Effector CD8-positive, alpha-beta T cell (primary cell): ENCODE results near the gene ARPC1A.
A peak's percentile ranks its signal among the peaks of the same experiment; 100 is the strongest.
"Not testable (repeated sequence)": the region's sequence is repeated elsewhere in the genome, so short reads cannot be mapped to it uniquely, and the experiment has no call there.

Experiments used
- DNase-seq: peaks from one replicate; lab custom pipeline; 2025; lab: John Stamatoyannopoulos, UW
- total RNA-seq, 4 experiments: gene quantifications; one replicate each; lab custom pipeline; 2026; lab: John Stamatoyannopoulos, UW

The ARPC1A gene
- 3.5 to 5.4 (median 4.7) reads per million in 4 experiments for total RNA-seq

GRCh38 chr7:99325592-99326407 is at the start of gene ARPC1A:
Gene ARPC1A (plus strand): TSS chr7:99325898. CDS start chr7:99333354, 7,456 bp downstream.
- peak; percentile 87 for DNase-seq

GRCh38 chr7:99278180-99278579 is 47.5 kb upstream of the ARPC1A start:
- no peak for DNase-seq

- DNase-seq = not testable (repeated sequence)
Measured at GRCh38 chr7:99284165-99284564, 41.5 kb upstream of the ARPC1A start.

- DNase-seq = no peak
Measured at GRCh38 chr7:99287779-99288534, 37.7 kb upstream of the ARPC1A start.

GRCh38 chr7:99289185-99289584 is 36.5 kb upstream of the ARPC1A start:
- no peak for DNase-seq

- DNase-seq = not testable (repeated sequence)
Measured at GRCh38 chr7:99290148-99290547, 35.5 kb upstream of the ARPC1A start.

- DNase-seq = no peak
Measured at GRCh38 chr7:99290980-99291607, 34.6 kb upstream of the ARPC1A start.

GRCh38 chr7:99292127-99292526 is 33.6 kb upstream of the ARPC1A start:
- DNase-seq = no peak

GRCh38 chr7:99293167-99293566 is 32.5 kb upstream of the ARPC1A start:
- DNase-seq = no peak

GRCh38 chr7:99293650-99294049 is 32.0 kb upstream of the ARPC1A start:
- no peak for DNase-seq

- DNase-seq = no peak
Measured at GRCh38 chr7:99296471-99296870, 29.2 kb upstream of the ARPC1A start.

GRCh38 chr7:99301496-99301895 is 24.2 kb upstream of the ARPC1A start:
- no peak for DNase-seq

GRCh38 chr7:99305473-99306260 is 20.0 kb upstream of the ARPC1A start:
- DNase-seq = no peak

- DNase-seq = no peak
Measured at GRCh38 chr7:99308461-99309074, 17.1 kb upstream of the ARPC1A start.

GRCh38 chr7:99309111-99309510 is 16.6 kb upstream of the ARPC1A start:
- no peak for DNase-seq

GRCh38 chr7:99310004-99310403 is 15.7 kb upstream of the ARPC1A start:
- no peak for DNase-seq

GRCh38 chr7:99311702-99312101 is 14.0 kb upstream of the ARPC1A start:
- no peak for DNase-seq

GRCh38 chr7:99312316-99313203 is 13.1 kb upstream of the ARPC1A start:
- peak; percentile 68 for DNase-seq

GRCh38 chr7:99313204-99313573 is 12.5 kb upstream of the ARPC1A start:
- DNase-seq = no peak

GRCh38 chr7:99314504-99314903 is 11.2 kb upstream of the ARPC1A start:
- DNase-seq = no peak
